ENCODE measurements around the gene WNT11.

Gene WNT11

DNA sequence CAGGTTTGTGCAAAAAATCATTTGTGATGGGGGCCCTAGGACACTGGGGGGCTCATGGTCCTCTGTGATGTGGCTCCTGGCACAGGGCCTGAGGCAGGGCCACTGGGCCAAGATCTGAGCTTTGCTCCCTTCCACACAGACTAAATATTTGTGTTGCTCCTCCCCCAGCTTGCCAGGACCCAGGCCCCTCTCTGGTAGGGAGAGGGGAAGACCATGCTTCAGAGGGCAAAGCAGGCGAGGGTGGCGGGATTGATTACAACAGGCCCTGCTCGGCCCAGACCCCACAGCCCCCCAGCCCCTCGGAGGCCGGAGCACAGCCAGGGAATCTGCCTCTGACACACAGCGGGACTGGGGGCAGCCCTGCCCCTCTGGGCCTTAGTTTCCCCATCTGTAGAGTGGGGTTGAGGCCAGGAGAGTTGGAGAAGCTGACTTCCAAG, 29.0 kb downstream of the WNT11 start:
- Histone ChIP-seq H3K9ac (ENCODE audit: insufficient read length, low read depth) (no peak overlapping the region), H3K4me1 (ENCODE audit: insufficient read depth, insufficient read length) (peaks cover 6% of the 10 kb centered on the region), H3K4me3 (ENCODE audit: insufficient read length, low read depth) (no peak overlapping the region), H3K27me3 (ENCODE audit: insufficient read depth, insufficient read length) (peaks cover 6% of the 10 kb centered on the region), H3K36me3 (ENCODE audit: insufficient read depth, insufficient read length, low read length) (no peaks in the 10 kb centered on the region), H3K9me3 (ENCODE audit: insufficient read depth, low read length) (no peaks in the 10 kb centered on the region)
- DNase-seq (ENCODE audit: low read depth, low spot score) = no peak
- TF ChIP-seq SUZ12 (IDR thresholded peaks at IDR 0.05; ENCODE audit: extremely low read depth, insufficient read depth, insufficient read length) (no peak), YY1 (IDR thresholded peaks at IDR 0.05; ENCODE audit: insufficient read depth, insufficient read length) (no peak), ZNF274 (IDR thresholded peaks at IDR 0.05; ENCODE audit: low read depth, low read length) (no peak)

DNA sequence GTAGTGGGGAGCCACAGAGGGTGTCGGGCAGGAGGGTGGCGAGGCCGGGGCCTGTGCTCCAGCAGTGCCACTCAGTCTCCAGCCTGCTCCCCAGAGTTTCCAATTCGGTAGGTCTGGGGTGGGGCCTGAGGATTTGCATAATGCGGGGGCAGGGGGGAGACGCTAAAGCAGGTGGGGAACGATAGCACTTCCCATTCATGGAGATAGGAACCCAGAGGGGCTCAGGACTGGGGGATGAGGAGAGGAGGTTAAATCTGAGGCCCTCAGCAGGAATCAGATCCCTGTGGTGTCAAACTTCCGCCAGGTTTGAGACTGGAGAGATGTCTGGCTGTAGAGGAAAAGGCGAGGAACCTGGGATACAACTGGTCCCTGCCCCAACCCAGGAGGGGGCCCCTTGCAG, 29.8 kb downstream of the WNT11 start:
- Histone ChIP-seq H3K4me1 (ENCODE audit: insufficient read depth, insufficient read length) (peaks cover 6% of the 10 kb centered on the region), H3K9ac (ENCODE audit: insufficient read length, low read depth) (no peak overlapping the region), H3K27me3 (ENCODE audit: insufficient read depth, insufficient read length) (peaks cover 10% of the 10 kb centered on the region), H3K9me3 (ENCODE audit: insufficient read depth, low read length) (no peaks in the 10 kb centered on the region), H3K36me3 (ENCODE audit: insufficient read depth, insufficient read length, low read length) (no peaks in the 10 kb centered on the region), H3K4me3 (ENCODE audit: insufficient read length, low read depth) (no peak overlapping the region)
- no peak for TF ChIP-seq YY1 (IDR thresholded peaks at IDR 0.05; ENCODE audit: insufficient read depth, insufficient read length)
- TF ChIP-seq SUZ12 (IDR thresholded peaks at IDR 0.05; ENCODE audit: extremely low read depth, insufficient read depth, insufficient read length) = no peak
- no peak for TF ChIP-seq ZNF274 (IDR thresholded peaks at IDR 0.05; ENCODE audit: low read depth, low read length)
- no peak for DNase-seq (ENCODE audit: low read depth, low spot score)

GRCh38 chr11:76175783-76176182, 30.5 kb downstream of the WNT11 start:
- Histone ChIP-seq H3K9me3 (ENCODE audit: insufficient read depth, low read length) (no peaks in the 10 kb centered on the region), H3K4me1 (ENCODE audit: insufficient read depth, insufficient read length) (peaks cover 6% of the 10 kb centered on the region), H3K9ac (ENCODE audit: insufficient read length, low read depth) (peak overlapping the region; percentile 21), H3K27me3 (ENCODE audit: insufficient read depth, insufficient read length) (peaks cover 13% of the 10 kb centered on the region), H3K36me3 (ENCODE audit: insufficient read depth, insufficient read length, low read length) (no peaks in the 10 kb centered on the region), H3K4me3 (ENCODE audit: insufficient read length, low read depth) (no peak overlapping the region)
- DNase-seq (ENCODE audit: low read depth, low spot score) = no peak
- TF ChIP-seq ZNF274 (IDR thresholded peaks at IDR 0.05; ENCODE audit: low read depth, low read length) (no peak), YY1 (IDR thresholded peaks at IDR 0.05; ENCODE audit: insufficient read depth, insufficient read length) (no peak), SUZ12 (IDR thresholded peaks at IDR 0.05; ENCODE audit: extremely low read depth, insufficient read depth, insufficient read length) (no peak)

GRCh38 chr11:76174330-76174729, 32.0 kb downstream of the WNT11 start:
- Histone ChIP-seq H3K36me3 (ENCODE audit: insufficient read depth, insufficient read length, low read length) (no peaks in the 10 kb centered on the region), H3K27me3 (ENCODE audit: insufficient read depth, insufficient read length) (peaks cover 17% of the 10 kb centered on the region), H3K4me1 (ENCODE audit: insufficient read depth, insufficient read length) (peaks cover 9% of the 10 kb centered on the region), H3K9me3 (ENCODE audit: insufficient read depth, low read length) (no peaks in the 10 kb centered on the region), H3K4me3 (ENCODE audit: insufficient read length, low read depth) (no peak overlapping the region), H3K9ac (ENCODE audit: insufficient read length, low read depth) (no peak overlapping the region)
- no peak for TF ChIP-seq SUZ12 (IDR thresholded peaks at IDR 0.05; ENCODE audit: extremely low read depth, insufficient read depth, insufficient read length)
- TF ChIP-seq YY1 (IDR thresholded peaks at IDR 0.05; ENCODE audit: insufficient read depth, insufficient read length) = no peak
- DNase-seq (ENCODE audit: low read depth, low spot score) = no peak

DNA sequence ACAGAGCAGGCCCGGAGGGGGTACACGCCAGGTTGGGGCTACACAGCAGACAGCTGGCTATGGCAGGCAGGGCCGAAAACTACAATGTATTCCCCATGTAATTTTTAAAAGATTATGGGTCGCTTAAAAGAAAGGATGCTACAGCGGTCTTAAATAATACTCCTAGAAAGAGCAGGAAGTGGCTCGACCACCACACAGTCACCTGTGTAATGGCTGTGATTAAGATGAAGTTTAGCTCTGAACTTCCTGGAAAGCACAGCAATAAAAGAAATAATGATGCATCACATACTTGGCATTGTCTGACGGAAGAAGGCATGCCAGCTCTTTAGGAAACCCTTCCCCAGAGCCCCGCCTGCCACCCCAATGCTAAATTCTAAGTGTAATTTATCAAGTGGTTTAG, 32.6 kb downstream of the WNT11 start:
- Histone ChIP-seq H3K27me3 (ENCODE audit: insufficient read depth, insufficient read length) (peaks cover 23% of the 10 kb centered on the region), H3K4me1 (ENCODE audit: insufficient read depth, insufficient read length) (peaks cover 12% of the 10 kb centered on the region), H3K9ac (ENCODE audit: insufficient read length, low read depth) (no peak overlapping the region), H3K36me3 (ENCODE audit: insufficient read depth, insufficient read length, low read length) (no peaks in the 10 kb centered on the region), H3K9me3 (ENCODE audit: insufficient read depth, low read length) (no peaks in the 10 kb centered on the region), H3K4me3 (ENCODE audit: insufficient read length, low read depth) (no peak overlapping the region)
- no peak for TF ChIP-seq SUZ12 (IDR thresholded peaks at IDR 0.05; ENCODE audit: extremely low read depth, insufficient read depth, insufficient read length)
- no peak for TF ChIP-seq ZNF274 (IDR thresholded peaks at IDR 0.05; ENCODE audit: low read depth, low read length)
- TF ChIP-seq YY1 (IDR thresholded peaks at IDR 0.05; ENCODE audit: insufficient read depth, insufficient read length) = no peak
- DNase-seq (ENCODE audit: low read depth, low spot score) = no peak

DNA sequence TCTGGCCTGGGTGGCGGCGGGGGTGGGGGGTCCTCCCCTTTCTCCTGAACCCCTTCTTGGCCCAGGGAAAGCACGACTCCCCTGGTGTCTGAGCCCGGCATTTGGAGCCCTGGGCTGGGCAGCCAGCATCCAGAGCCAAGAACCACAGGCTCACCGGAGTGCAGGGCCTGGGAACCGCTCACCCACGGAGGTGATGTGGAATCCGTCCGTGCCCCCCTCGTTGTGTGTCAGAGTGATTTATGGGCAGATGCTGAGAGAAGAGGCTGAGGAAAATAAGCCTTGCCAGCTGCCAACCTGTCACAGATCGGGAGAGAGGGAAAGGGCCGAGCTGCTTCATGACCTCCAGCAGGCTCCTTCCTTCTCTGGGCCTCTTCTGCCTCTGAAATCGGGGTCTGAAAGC, 33.7 kb downstream of the WNT11 start:
- no peak for TF ChIP-seq YY1 (IDR thresholded peaks at IDR 0.05; ENCODE audit: insufficient read depth, insufficient read length)
- TF ChIP-seq ZNF274 (IDR thresholded peaks at IDR 0.05; ENCODE audit: low read depth, low read length) = no peak
- no peak for TF ChIP-seq SUZ12 (IDR thresholded peaks at IDR 0.05; ENCODE audit: extremely low read depth, insufficient read depth, insufficient read length)
- DNase-seq (ENCODE audit: low read depth, low spot score) = no peak
- Histone ChIP-seq H3K9me3 (ENCODE audit: insufficient read depth, low read length) (no peaks in the 10 kb centered on the region), H3K9ac (ENCODE audit: insufficient read length, low read depth) (no peak overlapping the region), H3K36me3 (ENCODE audit: insufficient read depth, insufficient read length, low read length) (no peaks in the 10 kb centered on the region), H3K4me3 (ENCODE audit: insufficient read length, low read depth) (no peak overlapping the region), H3K27me3 (ENCODE audit: insufficient read depth, insufficient read length) (peaks cover 30% of the 10 kb centered on the region), H3K4me1 (ENCODE audit: insufficient read depth, insufficient read length) (peaks cover 12% of the 10 kb centered on the region)

- peaks cover 42% of the 10 kb centered on the region for H3K27me3 ChIP-seq (ENCODE audit: insufficient read depth, insufficient read length)
- no peak for TF ChIP-seq ZNF274 (IDR thresholded peaks at IDR 0.05; ENCODE audit: low read depth, low read length)
Observed at GRCh38 chr11:76170468-76170867, 35.8 kb downstream of the WNT11 start.

DNA sequence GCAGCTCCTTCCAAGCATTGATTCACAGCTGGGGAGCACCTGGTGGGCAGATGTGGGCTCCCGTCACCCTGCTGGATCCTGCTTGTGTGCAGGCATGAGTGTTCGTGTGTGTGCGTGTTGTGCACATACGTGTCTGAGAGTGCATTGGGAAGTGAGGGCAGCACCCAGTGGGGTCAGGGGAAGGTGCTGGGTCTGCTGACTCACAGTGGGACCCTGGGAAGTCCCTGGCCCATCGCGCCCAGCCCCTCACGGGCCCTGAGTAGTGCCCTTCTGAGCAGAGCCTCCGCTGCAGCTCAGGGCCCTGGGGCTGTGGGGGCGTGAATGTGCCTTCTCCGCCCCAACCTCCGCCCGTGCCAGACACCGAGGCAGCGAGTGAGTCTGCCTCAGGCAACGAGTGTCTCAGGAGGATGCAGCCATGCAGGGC, 36.8 kb downstream of the WNT11 start:
- Histone ChIP-seq H3K4me1 (ENCODE audit: insufficient read depth, insufficient read length) (peaks cover 15% of the 10 kb centered on the region), H3K4me3 (ENCODE audit: insufficient read length, low read depth) (no peak overlapping the region), H3K27me3 (ENCODE audit: insufficient read depth, insufficient read length) (peaks cover 51% of the 10 kb centered on the region), H3K9ac (ENCODE audit: insufficient read length, low read depth) (peak overlapping the region; percentile 50), H3K9me3 (ENCODE audit: insufficient read depth, low read length) (no peaks in the 10 kb centered on the region), H3K36me3 (ENCODE audit: insufficient read depth, insufficient read length, low read length) (no peaks in the 10 kb centered on the region)
- no peak for DNase-seq (ENCODE audit: low read depth, low spot score)
- TF ChIP-seq ZNF274 (IDR thresholded peaks at IDR 0.05; ENCODE audit: low read depth, low read length) = no peak
- no peak for TF ChIP-seq YY1 (IDR thresholded peaks at IDR 0.05; ENCODE audit: insufficient read depth, insufficient read length)

More at GRCh38 chr11:76170468-76170867, 35.8 kb downstream of the WNT11 start:
- H3K4me3 ChIP-seq (ENCODE audit: insufficient read length, low read depth) = no peak overlapping the region
- peaks cover 13% of the 10 kb centered on the region for H3K4me1 ChIP-seq (ENCODE audit: insufficient read depth, insufficient read length)
- no peak for DNase-seq (ENCODE audit: low read depth, low spot score)
- H3K9ac ChIP-seq (ENCODE audit: insufficient read length, low read depth) = no peak overlapping the region
- no peaks in the 10 kb centered on the region for H3K36me3 ChIP-seq (ENCODE audit: insufficient read depth, insufficient read length, low read length)
- no peaks in the 10 kb centered on the region for H3K9me3 ChIP-seq (ENCODE audit: insufficient read depth, low read length)
